Measurements from ENCODE around the gene ADGB.
"Not testable (repeated sequence)": the region's sequence is repeated elsewhere in the genome, so short reads cannot be mapped to it uniquely, and the experiment has no call there.

Gene ADGB

DNA sequence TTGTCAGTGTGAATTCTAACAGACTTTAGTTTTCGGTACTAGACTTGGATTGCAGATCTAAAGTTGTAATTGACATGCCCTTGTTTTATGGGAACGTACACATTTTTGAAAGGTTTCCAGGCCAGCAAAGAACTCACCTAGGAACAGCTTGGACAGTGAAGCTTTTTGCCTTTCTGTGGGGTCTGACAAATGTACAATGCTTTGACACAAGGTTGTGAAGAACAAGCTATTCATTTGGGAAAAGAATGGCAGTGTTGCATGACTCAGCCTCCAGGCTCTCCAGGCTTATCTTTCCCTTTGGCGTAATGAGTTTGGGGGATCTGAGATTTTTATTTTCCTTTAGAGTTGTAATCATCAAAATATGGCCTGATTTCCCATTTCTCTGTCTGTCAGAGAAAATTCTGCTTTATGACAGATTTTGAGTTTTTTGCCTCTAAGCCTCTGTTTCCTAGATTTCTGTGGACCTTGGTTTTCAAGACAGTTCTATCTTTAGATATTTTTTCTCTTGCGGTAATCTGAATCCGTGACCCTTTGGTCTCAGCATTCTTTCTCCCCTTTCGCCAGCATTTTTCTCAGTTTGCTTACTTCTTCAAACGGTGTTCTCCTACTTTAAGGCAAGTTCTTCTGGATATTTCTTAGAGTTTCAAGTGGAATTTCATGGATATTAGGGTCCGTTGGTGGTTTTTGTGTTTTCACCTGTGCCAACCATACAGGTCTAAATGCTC, 221.0 kb downstream of the ADGB start:
- no peak for DNase-seq (ENCODE audit: low read depth)

DNA sequence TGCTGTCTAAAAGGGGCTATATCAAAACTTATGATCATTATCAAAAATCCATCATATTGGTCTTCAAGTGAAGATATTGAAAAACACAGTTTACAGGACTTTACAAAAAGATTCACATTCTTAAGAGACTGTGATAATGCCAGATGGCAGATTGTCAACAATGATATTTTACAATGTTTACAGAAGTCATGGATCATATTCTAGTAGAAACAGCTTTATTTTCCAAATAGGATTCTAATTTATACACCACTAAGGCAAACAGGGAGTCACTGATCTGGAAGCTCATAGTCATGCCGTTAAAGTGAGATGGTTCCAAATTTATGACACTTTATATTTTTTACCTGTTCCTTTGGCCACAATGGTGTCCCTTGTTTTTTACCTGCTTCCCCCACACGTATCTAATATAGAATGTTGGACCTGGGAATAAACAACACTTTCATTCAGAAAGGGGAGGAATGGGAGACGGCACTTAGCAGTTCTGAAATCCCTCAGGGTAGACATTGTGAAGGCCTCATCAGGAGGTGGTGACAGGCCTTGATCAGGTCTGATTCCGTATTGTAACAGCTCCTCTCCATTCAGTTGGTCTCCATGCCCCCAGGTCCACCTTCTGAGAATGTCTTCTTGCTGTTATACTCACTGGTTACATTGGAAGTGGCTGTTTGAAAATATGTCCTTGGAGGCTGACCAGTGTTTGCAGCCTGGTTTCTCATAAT, 228.6 kb downstream of the ADGB start:
- DNase-seq (ENCODE audit: low read depth): no peak

DNA sequence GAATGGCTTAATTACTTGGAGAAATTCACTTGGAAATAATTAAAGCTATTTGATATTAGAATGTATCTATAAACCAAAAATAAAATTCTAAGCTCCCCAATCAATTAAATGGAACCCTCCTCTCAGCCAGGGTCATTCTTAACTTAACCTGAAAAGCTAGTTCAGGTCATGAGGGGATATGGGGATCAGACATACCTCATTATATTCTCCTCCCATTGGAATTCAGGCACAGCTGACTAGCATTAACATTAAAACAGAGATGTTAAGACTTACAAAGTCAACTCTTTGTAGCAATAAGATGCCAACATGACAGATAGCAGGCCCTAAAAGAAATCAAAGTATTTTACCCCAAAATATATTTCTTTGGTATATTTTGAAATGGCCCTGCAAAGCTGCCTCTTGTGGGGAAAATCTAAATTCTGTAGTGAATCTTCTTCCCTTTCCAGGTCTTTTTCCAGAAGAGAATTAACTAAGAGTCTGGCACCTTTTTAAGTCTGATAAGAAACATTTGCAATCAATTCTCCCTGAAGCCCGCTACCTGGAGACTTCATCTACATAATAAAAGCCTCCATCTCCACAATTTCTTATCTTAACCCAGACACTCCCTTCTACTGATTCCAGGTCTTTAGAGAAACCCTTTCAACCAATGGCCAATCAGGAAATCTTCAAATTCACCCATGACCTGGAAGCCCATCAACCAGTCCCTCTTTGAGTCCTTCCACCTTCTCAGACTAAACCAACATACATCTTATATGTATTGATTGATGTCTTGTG, 231.2 kb downstream of the ADGB start:
- DNase-seq (ENCODE audit: low read depth): no peak

DNA sequence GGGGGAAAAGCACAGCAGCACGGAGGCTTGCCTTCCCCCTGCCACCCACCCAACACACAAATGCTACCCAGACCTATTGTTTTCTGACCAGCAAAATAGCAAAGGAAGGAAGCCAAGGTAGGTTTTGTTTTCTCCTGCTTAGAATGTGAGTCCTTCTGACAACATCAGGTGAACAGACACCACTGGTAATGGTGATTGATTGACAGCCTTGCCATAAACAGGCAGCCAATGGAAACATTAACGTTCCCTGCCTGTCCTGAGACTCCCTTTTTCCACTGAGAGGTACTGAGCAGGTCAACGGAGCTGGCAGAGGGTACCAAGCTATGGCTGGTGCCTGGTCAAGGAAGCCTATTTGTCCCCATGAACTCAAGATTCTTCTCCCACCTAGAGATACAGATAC, 234.4 kb downstream of the ADGB start:
- no peak for DNase-seq (ENCODE audit: low read depth)

DNA sequence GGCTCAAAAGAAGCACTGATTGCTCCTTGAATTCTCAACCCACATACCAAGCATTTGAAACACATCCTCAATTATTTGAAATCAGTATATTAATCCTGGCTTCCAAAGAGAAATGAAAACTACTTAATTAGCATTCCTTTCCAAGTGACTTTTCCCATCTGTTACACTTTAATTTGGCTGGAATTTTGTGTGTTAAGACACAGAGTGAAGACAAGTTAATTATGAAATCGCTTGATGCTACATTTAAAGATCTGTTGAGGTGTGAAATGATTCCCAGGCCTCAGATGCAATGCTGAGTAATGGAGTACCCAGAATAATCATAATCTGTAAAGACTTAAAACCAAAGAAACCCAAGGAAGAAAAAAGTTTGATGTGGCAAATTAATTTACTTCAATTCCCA, 241.4 kb downstream of the ADGB start:
- no peak for DNase-seq (ENCODE audit: low read depth)

DNA sequence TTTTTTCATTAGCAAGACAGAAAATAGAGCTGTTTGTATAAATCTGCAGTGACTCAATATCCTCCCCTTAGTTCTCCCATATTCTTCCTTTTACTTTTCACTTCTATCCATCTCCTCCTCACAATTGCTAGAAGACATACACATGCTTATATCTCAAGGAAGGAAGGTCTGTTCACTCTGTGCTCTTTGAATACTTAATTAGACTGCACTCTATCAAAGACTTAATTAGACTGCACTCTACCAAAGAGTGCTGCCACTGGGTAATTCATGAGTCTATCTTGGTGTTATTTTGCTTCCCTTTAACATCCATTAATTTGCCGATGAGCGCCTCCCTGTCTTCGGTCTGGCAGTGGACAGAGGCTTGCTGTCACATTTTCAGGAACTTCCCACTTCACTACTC, 241.9 kb downstream of the ADGB start:
- no peak for DNase-seq (ENCODE audit: low read depth)

DNA sequence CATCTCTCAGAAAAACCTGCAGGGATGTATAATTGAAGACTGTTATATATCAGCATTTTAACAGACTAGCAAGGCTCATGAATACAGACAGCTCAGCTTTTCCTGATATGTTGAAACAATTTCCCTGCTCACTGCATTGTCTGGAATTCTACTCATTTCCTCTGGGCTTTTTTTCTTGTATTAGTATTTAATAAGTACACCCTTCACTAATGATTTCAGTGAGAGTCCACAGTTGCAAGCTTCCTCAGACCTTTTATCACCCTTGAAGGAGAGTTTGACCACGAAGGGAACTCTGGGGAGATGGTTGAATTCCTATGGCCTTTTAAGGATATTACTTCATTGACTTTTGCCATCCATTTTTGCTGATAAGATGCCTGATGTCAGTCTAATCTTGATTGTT, 248.7 kb downstream of the ADGB start:
- no peak for DNase-seq (ENCODE audit: low read depth)

DNA sequence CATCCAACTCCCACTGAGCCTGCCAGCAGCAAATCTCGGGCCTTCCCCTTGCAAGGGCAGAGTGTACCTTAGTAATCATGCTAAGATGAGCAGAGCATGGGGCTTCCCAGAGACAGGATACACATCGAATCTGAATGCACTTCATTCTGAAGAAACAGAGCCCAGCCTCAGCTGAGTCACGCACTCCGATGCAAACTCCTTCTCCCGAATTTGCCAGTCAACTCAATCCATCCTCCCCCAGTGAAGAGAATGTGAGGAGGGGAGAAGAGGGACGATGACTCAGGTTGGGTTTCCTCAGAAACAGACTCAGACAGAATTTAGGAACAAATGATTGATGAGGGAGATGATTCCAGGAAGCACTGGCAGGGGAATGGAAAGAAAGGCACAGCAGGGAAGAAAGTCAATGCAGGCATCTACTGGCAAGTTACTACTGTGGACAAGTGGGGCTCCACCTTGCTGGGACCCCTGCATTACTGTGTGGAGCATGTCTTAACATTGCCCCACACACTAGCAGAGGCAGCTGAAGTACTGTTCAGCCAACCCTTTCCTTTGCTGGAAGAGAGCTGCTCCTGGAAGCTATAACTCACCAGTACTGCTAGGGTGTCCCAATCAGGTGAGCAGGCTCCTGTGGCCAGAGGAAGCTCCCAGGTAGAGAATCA, 251.6 kb downstream of the ADGB start:
- no peak for DNase-seq (ENCODE audit: low read depth)

DNA sequence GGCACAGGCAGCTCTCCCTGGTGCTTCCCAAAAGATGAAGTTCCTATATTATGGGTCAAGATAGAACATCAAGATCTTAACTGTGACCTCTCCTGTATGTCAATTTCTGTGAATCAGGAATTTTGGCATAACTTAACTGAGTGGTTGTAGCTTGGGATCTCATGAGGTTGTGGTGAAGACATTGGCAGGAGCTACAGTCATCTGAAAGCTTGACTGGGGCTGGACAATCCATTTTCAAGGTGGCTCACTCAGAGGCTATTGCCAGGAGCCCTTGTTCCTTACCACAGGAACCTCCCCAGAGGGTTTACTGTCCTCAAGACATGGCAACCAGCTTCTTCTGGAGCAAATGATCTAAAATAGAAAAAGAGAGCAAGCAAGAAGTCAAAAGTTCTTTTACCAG, 252.2 kb downstream of the ADGB start:
- no peak for DNase-seq (ENCODE audit: low read depth)

DNA sequence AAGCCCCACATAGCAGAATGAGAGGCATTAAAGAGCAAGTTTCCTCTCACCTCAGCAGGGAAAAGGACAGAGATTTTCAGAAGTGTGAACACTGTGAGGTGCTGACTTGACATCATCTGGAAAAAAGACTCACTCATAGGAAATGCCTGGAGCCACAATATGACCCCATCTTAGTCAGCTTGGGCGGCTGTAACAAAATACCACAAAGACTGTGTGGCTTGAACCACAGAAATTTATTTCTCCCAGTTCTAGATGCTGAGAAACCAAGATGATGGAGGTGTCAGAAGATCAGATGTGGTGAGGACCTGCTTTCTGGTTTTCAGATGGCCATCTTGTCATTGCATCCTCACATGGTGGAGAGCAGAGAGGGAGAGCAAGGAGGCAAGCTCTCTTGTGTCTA, 253.1 kb downstream of the ADGB start:
- no peak for DNase-seq (ENCODE audit: low read depth)

DNA sequence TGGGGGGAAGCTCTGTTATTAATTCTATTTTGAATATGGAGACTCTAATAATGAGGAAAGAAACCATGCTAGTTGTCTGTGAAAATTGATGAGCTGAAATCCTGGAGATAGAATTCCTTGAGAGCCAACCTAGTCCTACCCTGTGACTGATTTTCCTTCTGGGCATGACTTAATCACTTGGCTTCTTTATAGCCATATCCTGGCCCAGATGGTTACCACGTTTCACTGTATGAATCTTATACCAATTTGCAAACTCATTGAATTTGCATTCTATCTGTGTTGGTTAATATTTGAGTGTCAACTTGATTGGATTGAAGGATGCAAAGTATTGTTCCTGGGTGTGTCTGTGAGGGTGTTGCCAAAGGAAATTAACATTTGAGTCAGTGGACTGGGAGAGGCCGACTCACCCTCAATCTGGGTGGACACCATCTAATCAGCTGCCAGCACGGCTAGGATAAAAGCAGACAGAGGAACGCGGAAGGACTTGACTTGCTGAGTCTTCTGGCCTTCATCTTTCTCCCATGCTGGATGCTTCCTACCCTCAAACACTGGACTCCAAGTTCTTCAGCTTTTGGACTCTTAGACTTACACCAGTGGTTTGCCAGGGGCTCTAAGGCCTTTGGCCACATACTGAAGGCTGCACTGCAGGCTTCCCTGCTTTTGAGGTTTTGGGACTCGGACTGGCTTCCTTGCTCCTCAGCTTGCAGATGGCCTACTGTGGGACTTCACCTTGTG, 255.9 kb downstream of the ADGB start:
- not testable (repeated sequence) for DNase-seq (ENCODE audit: low read depth)

DNA sequence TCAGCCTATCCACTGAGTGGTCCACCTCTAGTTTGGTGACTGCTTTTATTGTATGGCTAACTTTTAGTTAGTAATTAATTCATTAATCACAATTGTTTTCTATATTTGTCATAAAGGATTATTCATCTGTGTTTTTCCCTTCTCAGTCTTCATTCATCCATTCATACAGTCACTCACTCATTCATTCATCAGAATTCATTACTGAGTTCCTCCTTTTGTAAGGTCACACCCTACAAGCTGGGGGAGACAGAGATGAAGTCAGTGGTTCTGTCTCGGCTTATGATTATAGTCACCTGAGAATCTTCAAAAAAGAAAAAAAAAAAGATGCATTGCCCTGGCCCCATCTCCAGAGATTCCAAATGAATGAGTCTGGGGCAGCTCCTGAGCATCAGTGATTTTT, 257.1 kb downstream of the ADGB start:
- no peak for DNase-seq (ENCODE audit: low read depth)

DNA sequence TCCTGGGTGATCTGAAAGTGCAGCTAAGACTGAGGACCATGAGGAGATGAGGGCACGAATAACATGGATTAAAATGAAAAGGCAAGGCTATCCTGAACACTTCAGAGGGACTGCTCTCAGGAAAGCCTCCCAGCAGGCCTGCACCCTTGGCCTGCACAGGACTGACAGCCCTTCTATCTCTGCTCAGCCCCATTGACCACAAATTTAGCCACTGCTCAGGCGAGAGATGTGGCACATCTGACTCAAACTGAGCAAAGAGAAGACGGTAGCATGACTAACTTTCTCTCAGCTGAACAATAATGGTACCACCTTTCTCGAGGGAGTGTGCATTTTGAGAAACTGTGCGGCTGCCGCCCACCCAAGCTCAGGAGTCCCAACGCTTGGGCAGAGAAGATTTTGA, 257.5 kb downstream of the ADGB start:
- no peak for DNase-seq (ENCODE audit: low read depth)

DNA sequence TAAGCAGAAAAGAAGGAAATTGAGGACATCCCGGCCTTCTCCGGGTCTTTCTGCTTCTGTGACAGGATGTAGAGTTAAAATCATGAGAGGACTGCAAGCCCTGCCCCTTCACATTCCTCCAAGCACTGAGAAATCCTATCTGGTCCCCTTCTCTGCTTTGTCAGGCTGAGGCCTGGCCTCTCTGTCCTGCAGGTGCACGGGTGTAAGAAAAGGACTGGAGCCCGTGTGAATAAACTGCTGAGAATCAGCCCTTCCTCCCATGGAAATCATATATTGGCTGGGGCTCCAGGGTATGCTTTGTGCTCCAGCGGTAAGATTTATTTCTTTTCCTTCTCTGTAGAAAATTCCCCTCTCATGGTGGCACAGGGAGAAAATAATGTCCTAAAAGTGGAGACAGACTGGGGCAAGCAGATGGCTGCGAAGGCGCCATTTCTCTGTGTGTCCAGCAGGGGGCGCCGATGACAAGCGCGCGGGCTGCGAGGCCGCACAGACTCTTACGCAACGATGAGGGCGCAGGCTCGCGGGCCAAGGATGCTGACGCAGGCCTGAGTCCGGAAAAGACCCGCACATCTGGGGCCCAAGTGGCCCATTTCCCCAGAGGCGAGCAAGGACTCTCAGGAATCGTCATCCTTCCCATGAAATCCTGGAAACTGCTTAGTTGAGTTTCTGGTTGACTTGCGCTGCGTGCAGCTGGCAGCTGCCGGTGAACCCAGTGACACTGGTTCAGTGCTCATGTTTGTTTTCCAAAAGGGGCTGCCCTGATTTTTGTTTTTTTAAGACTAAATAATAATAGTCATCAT, 258.6 kb downstream of the ADGB start:
- peak; percentile 48 for DNase-seq (ENCODE audit: low read depth)

DNA sequence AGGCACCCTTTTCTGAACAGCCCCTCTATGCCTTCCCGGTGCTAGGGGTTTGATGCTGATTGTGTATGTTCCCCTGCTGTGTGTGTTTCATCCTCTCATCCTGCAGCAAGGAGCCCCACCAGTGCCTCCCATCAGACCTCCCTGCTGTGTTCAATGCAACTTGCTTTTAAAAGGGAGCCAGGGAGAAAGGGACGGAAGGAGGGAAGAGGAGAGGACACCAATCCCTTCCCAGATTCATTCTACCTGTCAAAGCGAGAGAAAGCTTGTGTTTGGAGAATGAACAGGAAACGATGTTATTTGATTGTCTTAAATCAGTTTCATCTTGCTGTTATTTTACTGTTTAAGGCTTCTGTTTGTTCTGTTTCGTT, 259.2 kb downstream of the ADGB start:
- DNase-seq (ENCODE audit: low read depth): no peak

DNA sequence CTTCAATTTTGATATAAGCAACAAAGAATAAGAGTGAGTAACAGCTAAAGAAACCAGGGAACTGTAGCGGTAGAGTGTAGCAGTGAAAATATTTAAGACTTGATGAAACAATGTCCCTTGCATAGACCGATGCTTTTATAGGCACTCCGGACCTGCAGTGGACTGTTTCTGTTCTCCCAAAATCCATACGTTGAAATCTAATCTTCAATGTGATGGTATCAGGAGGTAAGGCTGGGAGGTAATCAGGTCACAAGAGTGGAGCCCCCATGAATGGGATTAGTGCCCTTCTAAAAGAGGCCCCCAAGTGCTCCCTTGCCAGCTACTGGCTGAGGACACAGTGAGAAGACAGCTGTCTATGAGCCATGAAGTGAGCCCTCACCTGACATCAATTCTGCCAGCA, 260.4 kb downstream of the ADGB start:
- no peak for DNase-seq (ENCODE audit: low read depth)

DNA sequence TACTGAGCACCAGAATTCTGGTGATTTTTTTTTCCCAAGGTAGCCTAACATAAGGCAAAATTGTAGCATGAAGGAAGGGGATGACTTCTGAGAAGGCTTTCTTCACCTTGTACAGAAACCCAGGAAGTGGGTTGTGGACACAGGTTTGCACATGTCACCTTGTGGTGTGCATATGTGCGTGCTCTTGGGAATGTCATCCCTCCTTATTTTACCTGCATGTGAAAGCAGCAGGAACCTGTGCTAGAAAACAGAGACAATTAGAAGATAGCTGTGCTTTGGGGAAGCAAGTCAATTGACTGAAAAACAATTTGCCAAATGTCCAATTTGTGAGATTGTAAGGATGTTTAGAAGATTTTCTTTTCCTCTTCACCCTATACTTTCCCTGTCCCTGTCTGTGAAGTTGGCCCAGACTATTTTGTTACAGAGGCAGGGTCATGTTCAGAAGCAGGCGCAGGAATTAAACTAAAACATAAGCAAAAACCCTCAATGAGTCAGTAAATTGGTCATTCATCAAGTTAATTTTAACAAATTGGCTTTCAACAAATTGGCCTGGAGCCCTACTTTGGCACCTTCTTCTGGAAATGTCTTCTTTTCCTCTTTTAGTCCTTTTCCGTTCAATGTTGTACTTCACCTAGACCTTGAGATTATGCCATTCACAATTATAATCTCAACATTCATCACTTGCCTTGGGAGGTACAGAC, 261.2 kb downstream of the ADGB start:
- DNase-seq (ENCODE audit: low read depth): no peak

DNA sequence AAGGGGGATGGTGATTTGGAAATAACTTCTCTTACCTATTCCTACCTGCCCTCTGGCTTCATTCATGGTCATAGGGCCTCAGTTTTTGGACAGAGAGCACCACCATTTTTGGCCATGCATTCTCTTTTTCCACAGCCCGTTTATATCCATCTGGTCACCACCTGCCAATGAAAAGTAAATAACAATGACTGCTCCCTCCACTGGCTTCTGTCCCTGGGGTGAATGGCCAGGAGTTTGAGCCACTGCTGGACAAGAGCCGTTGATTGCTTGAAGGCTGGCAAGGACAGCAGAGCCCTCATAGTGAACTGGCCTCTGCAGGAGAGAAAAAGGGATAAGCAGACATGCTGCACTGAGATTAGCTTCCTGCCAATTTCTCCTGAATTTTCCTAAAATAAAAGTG, 261.8 kb downstream of the ADGB start:
- no peak for DNase-seq (ENCODE audit: low read depth)

DNA sequence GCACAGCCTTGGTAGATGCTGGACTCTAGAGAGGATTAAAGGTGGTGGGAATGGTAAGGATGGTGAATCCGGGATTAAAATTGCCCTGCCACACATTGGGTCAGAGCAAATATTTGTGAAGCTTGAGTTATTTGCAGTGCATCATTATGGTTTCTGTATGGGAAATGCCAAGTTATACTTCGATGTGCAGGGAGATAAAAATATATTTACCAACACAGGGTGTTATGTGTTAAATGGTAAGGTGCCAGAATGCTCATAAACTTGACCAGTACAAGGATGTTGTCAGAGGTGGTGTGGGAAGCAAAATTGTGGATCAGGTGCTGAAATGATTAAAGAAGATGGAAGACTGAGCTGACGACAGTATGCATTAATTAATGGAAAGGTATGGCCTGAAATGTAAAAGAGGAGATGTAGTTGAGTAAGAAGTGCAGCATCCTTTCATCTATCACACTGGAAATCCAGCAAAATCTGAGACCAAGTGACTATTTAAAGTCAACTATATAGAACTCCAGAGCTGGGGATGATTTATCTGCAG, 262.3 kb downstream of the ADGB start:
- DNase-seq (ENCODE audit: low read depth): no peak

DNA sequence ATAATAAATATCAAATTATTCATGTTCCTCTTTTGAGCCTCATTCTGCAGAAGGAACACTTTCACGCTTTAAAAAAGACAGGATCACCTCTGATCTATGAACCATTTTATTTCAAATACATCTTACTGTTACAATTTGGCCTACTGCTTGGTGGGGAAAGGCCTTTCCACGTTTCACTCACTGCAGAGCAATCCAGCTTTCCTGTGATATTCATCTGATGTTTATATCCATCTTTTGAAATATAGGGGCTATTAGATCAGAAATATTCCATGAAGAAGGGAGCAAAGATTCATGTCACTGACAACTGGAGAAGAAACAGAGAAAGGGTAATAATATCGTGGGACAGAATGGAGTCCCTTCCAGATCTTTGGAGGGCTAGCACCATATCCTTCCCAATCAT, 262.9 kb downstream of the ADGB start:
- DNase-seq (ENCODE audit: low read depth): no peak
